ENCODE results near the gene CDH4.

CDH4 gene

DNA sequence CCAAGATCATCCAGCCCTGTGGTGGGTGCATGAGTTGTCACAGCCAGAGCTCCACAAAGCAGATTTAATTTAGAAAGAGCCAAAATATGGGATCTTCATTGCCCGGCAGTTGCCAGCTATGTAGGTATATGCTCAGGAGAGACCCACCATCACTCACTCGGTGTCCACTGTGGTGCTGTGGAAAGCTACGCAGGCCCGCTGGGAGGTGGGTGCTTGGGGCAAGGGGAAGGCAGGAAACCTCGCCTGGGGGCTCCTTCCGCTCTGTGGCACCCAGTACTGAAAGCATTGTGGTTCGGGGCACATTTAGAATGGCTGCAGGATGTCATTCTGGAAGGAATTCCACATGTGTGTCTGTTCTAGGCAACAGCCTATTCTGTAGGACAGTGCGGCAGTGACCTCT lies 553.7 kb downstream of the CDH4 start:
- TF ChIP-seq TAF1 (IDR thresholded peaks at IDR 0.05; ENCODE audit: borderline replicate concordance, insufficient read depth, low read length) (no peak), SIN3A (IDR thresholded peaks at IDR 0.05; ENCODE audit: borderline replicate concordance, insufficient read depth, low read length) (no peak), FOXP2 (optimal IDR thresholded peaks at IDR 0.05; ENCODE audit: borderline replicate concordance, extremely low read depth, extremely low read length, insufficient read depth) (no peak), REST (IDR thresholded peaks at IDR 0.05; ENCODE audit: insufficient read depth in 1 of 2, low read depth in 2 of 2, low read length in 2 of 2) (no peak), POLR2AphosphoS5 (IDR thresholded peaks at IDR 0.05; ENCODE audit: low read depth, low read length) (no peak)

DNA sequence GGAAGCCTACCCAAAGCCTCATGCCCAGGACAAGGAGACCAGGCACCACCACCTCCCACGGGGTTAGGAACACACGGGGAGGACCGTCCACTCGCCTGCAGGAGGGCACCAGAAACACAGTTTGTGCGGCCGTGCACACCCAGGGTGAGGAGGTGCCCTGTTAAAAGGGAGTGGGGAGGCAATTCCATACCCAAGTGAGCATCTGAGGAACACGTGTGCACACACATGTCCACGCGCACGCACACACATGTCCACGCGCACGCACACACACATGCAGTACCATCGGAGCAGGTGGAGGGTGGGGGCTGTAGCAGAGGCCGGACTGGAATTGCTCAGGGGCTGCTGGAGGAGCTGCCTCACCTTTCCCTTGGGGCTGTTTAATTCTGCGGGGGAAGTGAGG lies 554.3 kb downstream of the CDH4 start:
- TF ChIP-seq POLR2AphosphoS5 (IDR thresholded peaks at IDR 0.05; ENCODE audit: low read depth, low read length) (no peak), TAF1 (IDR thresholded peaks at IDR 0.05; ENCODE audit: borderline replicate concordance, insufficient read depth, low read length) (no peak), FOXP2 (optimal IDR thresholded peaks at IDR 0.05; ENCODE audit: borderline replicate concordance, extremely low read depth, extremely low read length, insufficient read depth) (no peak)

GRCh38 chr20:61806995-61807394 lies 554.9 kb downstream of the CDH4 start:
- TF ChIP-seq FOXP2 (optimal IDR thresholded peaks at IDR 0.05; ENCODE audit: borderline replicate concordance, extremely low read depth, extremely low read length, insufficient read depth), result no peak
- no peak for TF ChIP-seq TAF1 (IDR thresholded peaks at IDR 0.05; ENCODE audit: borderline replicate concordance, insufficient read depth, low read length)
- no peak for TF ChIP-seq SIN3A (IDR thresholded peaks at IDR 0.05; ENCODE audit: borderline replicate concordance, insufficient read depth, low read length)
- no peak for TF ChIP-seq POLR2AphosphoS5 (IDR thresholded peaks at IDR 0.05; ENCODE audit: low read depth, low read length)
- no peak for TF ChIP-seq REST (IDR thresholded peaks at IDR 0.05; ENCODE audit: insufficient read depth in 1 of 2, low read depth in 2 of 2, low read length in 2 of 2)

GRCh38 chr20:61807471-61808160 lies 555.6 kb downstream of the CDH4 start:
- TF ChIP-seq FOXP2 (optimal IDR thresholded peaks at IDR 0.05; ENCODE audit: borderline replicate concordance, extremely low read depth, extremely low read length, insufficient read depth) (no peak), REST (IDR thresholded peaks at IDR 0.05; ENCODE audit: insufficient read depth in 1 of 2, low read depth in 2 of 2, low read length in 2 of 2) (no peak), SIN3A (IDR thresholded peaks at IDR 0.05; ENCODE audit: borderline replicate concordance, insufficient read depth, low read length) (no peak), POLR2AphosphoS5 (IDR thresholded peaks at IDR 0.05; ENCODE audit: low read depth, low read length) (no peak), TAF1 (IDR thresholded peaks at IDR 0.05; ENCODE audit: borderline replicate concordance, insufficient read depth, low read length) (no peak)

GRCh38 chr20:61808447-61808846 lies 556.4 kb downstream of the CDH4 start:
- TF ChIP-seq POLR2AphosphoS5 (IDR thresholded peaks at IDR 0.05; ENCODE audit: low read depth, low read length) (no peak), SIN3A (IDR thresholded peaks at IDR 0.05; ENCODE audit: borderline replicate concordance, insufficient read depth, low read length) (no peak), TAF1 (IDR thresholded peaks at IDR 0.05; ENCODE audit: borderline replicate concordance, insufficient read depth, low read length) (no peak), FOXP2 (optimal IDR thresholded peaks at IDR 0.05; ENCODE audit: borderline replicate concordance, extremely low read depth, extremely low read length, insufficient read depth) (no peak), REST (IDR thresholded peaks at IDR 0.05; ENCODE audit: insufficient read depth in 1 of 2, low read depth in 2 of 2, low read length in 2 of 2) (no peak)

All from PFSK-1 (cell line).